Activated CD8-positive, alpha-beta memory T cell treated with anti-CD3 and anti-CD28 coated beads for 36 hours (primary cell): ENCODE measurements around the gene ZNF782. TPM values are rescaled to one million over a fixed set of nuclear protein-coding genes. Genes with fewer than 3 reads are reported as not detected.
"Not testable (repeated sequence)": the region's sequence is repeated elsewhere in the genome, so short reads cannot be mapped to it uniquely, and the experiment has no call there.

Experiments
- CTCF ChIA-PET: fragments of 350-600 bp; sonication (Branson Sonifier 250); formaldehyde crosslinking; loops from one replicate; lab custom pipeline; 2021; ENCODE audit warnings: antibody characterized with exemption; lab: Charles Lee
- POLR2A ChIA-PET: fragments of 350-600 bp; sonication (Branson Sonifier 250); formaldehyde crosslinking; loops from one replicate; lab custom pipeline; 2021; ENCODE audit warnings: antibody characterized with exemption; lab: Charles Lee
- total RNA-seq, 2 experiments: library from RNA; stranded (reverse); gene quantifications; one replicate each; pipeline ENCODE4 v1.2.3, GENCODE V29; 2021

Gene ZNF782
- 1 to 10 TPM; 2.9 to 3.7 TPM for total RNA-seq

GRCh38 chr9:96853781-96854650 is at the start of gene ZNF782:
ZNF782 (minus strand) TSS chr9:96854514; CDS start chr9:96851961, 2,553 bp downstream.
- ChIA-PET CTCF (no interaction called here), POLR2A (interaction anchor here (0.5 to 0.7 kb wide), 2 partner anchors 459 to 557 kb away, joined by 3 to 4 read pairs; no protein-coding TSS in a partner anchor)

GRCh38 chr9:96900010-96900409 is 45.7 kb upstream of the ZNF782 start:
- CTCF ChIA-PET, POLR2A ChIA-PET: not testable (repeated sequence)

GRCh38 chr9:96892131-96892530 is 37.8 kb upstream of the ZNF782 start:
- ChIA-PET CTCF (no interaction called here), POLR2A (no interaction called here)

GRCh38 chr9:96888591-96888990 is 34.3 kb upstream of the ZNF782 start:
- ChIA-PET CTCF (no interaction called here), POLR2A (no interaction called here)

- POLR2A ChIA-PET, result no interaction called here
- CTCF ChIA-PET, result no interaction called here
These were observed 31.1 kb upstream of the ZNF782 start for GRCh38 chr9:96885424-96885823.

GRCh38 chr9:96884443-96884842 is 30.1 kb upstream of the ZNF782 start:
- POLR2A ChIA-PET, result no interaction called here
- CTCF ChIA-PET, result no interaction called here

- ChIA-PET CTCF (no interaction called here), POLR2A (no interaction called here)
These were observed 29.6 kb upstream of the ZNF782 start for GRCh38 chr9:96883922-96884321.

GRCh38 chr9:96877269-96877668 is 23.0 kb upstream of the ZNF782 start:
- CTCF ChIA-PET, result no interaction called here

GRCh38 chr9:96875461-96876142 is 21.3 kb upstream of the ZNF782 start:
- ChIA-PET POLR2A (interaction anchor here (0.6 to 1.3 kb wide), 2 partner anchors 140 to 164 kb away, joined by 4 to 5 read pairs; no protein-coding TSS in a partner anchor), CTCF (interaction anchor here (1.7 kb wide), 1 partner anchor 19 kb away, joined by 8 read pairs; no protein-coding TSS in a partner anchor)

More at GRCh38 chr9:96877269-96877668, 23.0 kb upstream of the ZNF782 start:
- POLR2A ChIA-PET, result no interaction called here

- CTCF ChIA-PET, result interaction anchor here (1.7 kb wide), 1 partner anchor 18 kb away, joined by 8 read pairs; no protein-coding TSS in a partner anchor
- POLR2A ChIA-PET, result interaction anchor here (0.6 to 1.3 kb wide), 2 partner anchors 140 to 165 kb away, joined by 4 to 5 read pairs; no protein-coding TSS in a partner anchor
These were observed 20.7 kb upstream of the ZNF782 start for GRCh38 chr9:96874947-96875460.

GRCh38 chr9:96874201-96874785 is 20.0 kb upstream of the ZNF782 start:
- ChIA-PET POLR2A (interaction anchor here (1.3 kb wide), 1 partner anchor 165 kb away, joined by 5 read pairs; no protein-coding TSS in a partner anchor), CTCF (interaction anchor here (1.7 kb wide), 1 partner anchor 17 kb away, joined by 8 read pairs; no protein-coding TSS in a partner anchor)

- POLR2A ChIA-PET, result no interaction called here
- CTCF ChIA-PET, result interaction anchor here (0.6 to 1.5 kb wide), 2 partner anchors 15 to 188 kb away, joined by 3 to 4 read pairs; no protein-coding TSS in a partner anchor
These were observed 16.9 kb upstream of the ZNF782 start for GRCh38 chr9:96871176-96871575.

GRCh38 chr9:96868709-96869108 is 14.4 kb upstream of the ZNF782 start:
- CTCF ChIA-PET, result no interaction called here
- POLR2A ChIA-PET, result no interaction called here

- POLR2A ChIA-PET, result no interaction called here
- CTCF ChIA-PET, result interaction anchor here (1.5 kb wide), 1 partner anchor 10 kb away, joined by 5 read pairs; no protein-coding TSS in a partner anchor
These were observed 12.9 kb upstream of the ZNF782 start for GRCh38 chr9:96867079-96867804.

- POLR2A ChIA-PET, CTCF ChIA-PET: not testable (repeated sequence)
These were observed 10.9 kb upstream of the ZNF782 start for GRCh38 chr9:96865240-96865639.

GRCh38 chr9:96859461-96860198 is 5.3 kb upstream of the ZNF782 start:
- POLR2A ChIA-PET, result no interaction called here
- CTCF ChIA-PET, result no interaction called here

- ChIA-PET POLR2A (no interaction called here), CTCF (interaction anchor here (2.2 kb wide), 1 partner anchor 740 kb away, joined by 8 read pairs; no protein-coding TSS in a partner anchor)
These were observed 4.4 kb upstream of the ZNF782 start for GRCh38 chr9:96858670-96859069.
